Measurements from ENCODE around the gene ATXN7L1.

GRCh38 chr7:105581066-105581811 lies 295.2 kb downstream of the ATXN7L1 start, which contains the start of gene EFCAB10:
- TF ChIP-seq POLR2A (IDR thresholded peaks at IDR 0.05), result no peak
- no peak for TF ChIP-seq CTCF (IDR thresholded peaks at IDR 0.05)

Measured in gastroesophageal sphincter (tissue), 3 donors.